Naive thymus-derived CD4-positive, alpha-beta T cell (primary cell): ENCODE measurements around the gene PPP1CA. TPM values are rescaled to one million over a fixed set of nuclear protein-coding genes. Genes with fewer than 3 reads are reported as not detected.

Source experiments
- ATAC-seq: fragments of 150-1000 bp; cut with Tn5 transposase; 2 replicates; pipeline ENCODE4 v1.10.0; 2021; ENCODE audit warnings: mild to moderate bottlenecking, moderate library complexity
- CTCF ChIA-PET: fragments of 350-600 bp; sonication (Branson Sonifier 250); formaldehyde crosslinking; loops from one replicate; lab custom pipeline; 2021; ENCODE audit warnings: antibody characterized with exemption; lab: Charles Lee
- POLR2A ChIA-PET: fragments of 350-600 bp; sonication (Branson Sonifier 250); formaldehyde crosslinking; loops from one replicate; lab custom pipeline; 2021; ENCODE audit warnings: antibody characterized with exemption, inconsistent platforms; lab: Charles Lee
- DNase-seq, 9 donors: peaks; one replicate each; pipeline versions ENCODE4 v3.0.0 to v3.0.0-alpha.2; 2020 to 2022; ENCODE audit warnings: mixed read lengths in 1 of 9
- H3K27ac ChIP-seq: one replicate; pipeline ENCODE4 v1.7.0; 2013; ENCODE audit warnings: mild to moderate bottlenecking, low read depth, low read length, moderate library complexity
- H3K27me3 ChIP-seq, 2 donors: one replicate each; pipeline ENCODE4 v1.7.0; 2013; ENCODE audit warnings: low read length in 2 of 2, mild to moderate bottlenecking in 2 of 2, moderate library complexity in 2 of 2; ENCODE audit not compliant: control insufficient read depth in 2 of 2, insufficient read depth in 2 of 2
- H3K36me3 ChIP-seq, 3 experiments: 1 replicate in 2 of 3; 2 replicates in 1 of 3; pipeline ENCODE4 v1.7.0; 2013; ENCODE audit warnings: low read length in 3 of 3, mild to moderate bottlenecking in 3 of 3, moderate library complexity in 1 of 3; ENCODE audit not compliant: insufficient read depth in 3 of 3, control insufficient read depth in 2 of 3
- H3K4me1 ChIP-seq, 2 donors: one replicate each; pipeline ENCODE4 v1.7.0; 2013; ENCODE audit warnings: low read length in 2 of 2, mild to moderate bottlenecking in 2 of 2, moderate library complexity in 1 of 2; ENCODE audit not compliant: control insufficient read depth in 2 of 2, insufficient read depth in 2 of 2
- H3K4me3 ChIP-seq: 2 replicates; pipeline ENCODE4 v1.7.0; 2013; ENCODE audit warnings: mild to moderate bottlenecking, low read length
- H3K9me3 ChIP-seq, 3 experiments: 1 replicate in 2 of 3; 2 replicates in 1 of 3; pipeline ENCODE4 v1.7.0; 2013; ENCODE audit warnings: low read length in 3 of 3; ENCODE audit not compliant: control insufficient read depth in 2 of 3
- H3K27ac Mint-ChIP-seq, 9 donors: one replicate each; pipeline ENCODE4 v1.8.0; 2020 to 2022; ENCODE audit warnings: mixed read lengths in 9 of 9, mild to moderate bottlenecking in 8 of 9, moderate library complexity in 5 of 9, inconsistent platforms in 2 of 9
- H3K27me3 Mint-ChIP-seq, 5 donors: one replicate each; pipeline ENCODE4 v1.8.0; 2021 to 2022; ENCODE audit warnings: mixed read lengths in 5 of 5, mild to moderate bottlenecking in 1 of 5
- H3K36me3 Mint-ChIP-seq, 5 donors: one replicate each; pipeline ENCODE4 v1.8.0; 2020 to 2022; ENCODE audit warnings: mixed read lengths in 5 of 5, mild to moderate bottlenecking in 3 of 5, inconsistent platforms in 1 of 5
- H3K4me1 Mint-ChIP-seq, 7 donors: one replicate each; pipeline ENCODE4 v1.8.0; 2020 to 2022; ENCODE audit warnings: mixed read lengths in 7 of 7, mild to moderate bottlenecking in 3 of 7, inconsistent platforms in 1 of 7
- H3K4me3 Mint-ChIP-seq, 10 donors: one replicate each; pipeline ENCODE4 v1.8.0; 2020 to 2022; ENCODE audit warnings: mild to moderate bottlenecking in 10 of 10, mixed read lengths in 10 of 10, moderate library complexity in 6 of 10, inconsistent platforms in 2 of 10
- H3K9me3 Mint-ChIP-seq, 11 donors: one replicate each; pipeline ENCODE4 v1.8.0; 2020 to 2022; ENCODE audit warnings: mixed read lengths in 11 of 11, mild to moderate bottlenecking in 4 of 11, inconsistent platforms in 1 of 11, moderate library complexity in 1 of 11
- intact Hi-C, 2 donors: fragments of 100-400 bp; cut with micrococcal nuclease; formaldehyde crosslinking; loops; one replicate each; pipeline ENCODE4 v1.15.1; 2023
- polyA plus RNA-seq, 2 donors: library from polyadenylated mRNA; unstranded; fragments of 300-500 nt; fragmentation: Illumina TruSeq; gene quantifications; one replicate each; pipeline ENCODE4 v1.2.3, GENCODE V29; 2021
- total RNA-seq, 6 experiments: library from RNA in 5 of 6; stranded (reverse) in 5 of 6; gene quantifications; 1 replicate in 5 of 6; 2 replicates in 1 of 6; pipeline ENCODE4 v1.2.3 and lab custom pipeline; 2021 to 2026

Gene PPP1CA
- total and polyA plus RNA-seq, 7 experiments from 2014 or later: 83.0 to 363 (median 150) TPM

- H3K4me3 ChIP-seq: peak within 1 kb of the TSS; percentile 96
- ATAC-seq (peak; percentile 93), DNase-seq (peak; percentile 91 to 97 (median 95))
- ChIA-PET CTCF (interaction anchor here (0.6 to 16.9 kb wide), 19 partner anchors 8 to 255 kb away, joined by 3 to 495 read pairs (median 4); partner anchors contain the start of genes AIP, CLCF1, PPP1CA and RAD9A), POLR2A (interaction anchor here (0.7 to 17.2 kb wide), 41 partner anchors 9 to 277 kb away, joined by 3 to 272 read pairs (median 5); partner anchors contain the start of genes AIP, ANKRD13D, CDK2AP2 and CLCF1)
- H3K27ac Mint-ChIP-seq: peak within 1 kb of the TSS; percentile 97 to 100 (median 99)
- no peaks in the 10 kb centered on the region for H3K9me3 ChIP-seq
- H3K27ac ChIP-seq: peak within 1 kb of the TSS; percentile 97
- peaks cover 30 to 45% of the 10 kb centered on the region in 2 donors for H3K4me1 ChIP-seq
- H3K9me3 Mint-ChIP-seq: peaks cover 0 to 4% (median 0%) of the 10 kb centered on the region in 11 donors
- H3K36me3 Mint-ChIP-seq: no peaks in the 10 kb centered on the region
- peaks cover 0 to 5% (median 0%) of the 10 kb centered on the region in 5 donors for H3K27me3 Mint-ChIP-seq
- intact Hi-C loops: loop anchor here (1.0 to 10.0 kb wide), 19 partner anchors 8 to 451 kb away; partner anchors contain the start of genes AIP (in 1 of the 2), ANKRD13D (in 1 of the 2), CDK2AP2 (in 1 of the 2) and CLCF1 (in 1 of the 2)
- peaks cover 31 to 64% (median 50%) of the 10 kb centered on the region in 7 donors for H3K4me1 Mint-ChIP-seq
- H3K27me3 ChIP-seq: no peaks in the 10 kb centered on the region
- H3K4me3 Mint-ChIP-seq: peak within 1 kb of the TSS; percentile 85 to 100 (median 97)
- peaks cover 0 to 3% (median 0%) of the 10 kb centered on the region in 3 experiments for H3K36me3 ChIP-seq
These were observed 48.2 kb downstream of the PPP1CA start, which contains the start of gene POLD4 for GRCh38 chr11:67353317-67354074. Gene POLD4, minus strand, starts transcription at chr11:67353546. Its CDS starts 147 bp downstream, at chr11:67353399.

GRCh38 chr11:67352546-67353316 lies 48.9 kb downstream of the PPP1CA start:
- Mint-ChIP-seq H3K4me3 (peak overlapping the region; percentile 85 to 100 (median 97)), H3K9me3 (peaks cover 0 to 4% (median 0%) of the 10 kb centered on the region in 11 donors), H3K4me1 (peaks cover 37 to 70% (median 57%) of the 10 kb centered on the region in 7 donors), H3K36me3 (no peaks in the 10 kb centered on the region), H3K27me3 (no peaks in the 10 kb centered on the region), H3K27ac (peak overlapping the region; percentile 97 to 100 (median 99))
- Histone ChIP-seq H3K36me3 (peaks cover 0 to 3% (median 0%) of the 10 kb centered on the region in 3 experiments), H3K4me1 (peaks cover 30 to 45% of the 10 kb centered on the region in 2 donors), H3K4me3 (peak overlapping the region; percentile 96), H3K27ac (peak overlapping the region; percentile 97), H3K27me3 (no peaks in the 10 kb centered on the region), H3K9me3 (no peaks in the 10 kb centered on the region)
- ATAC-seq (peak; percentile 60), DNase-seq (peak in 1 of 9 donors; percentile 94)
- ChIA-PET CTCF (interaction anchor here (0.6 to 16.9 kb wide), 18 partner anchors 8 to 225 kb away, joined by 3 to 495 read pairs (median 5); partner anchors contain the start of genes AIP, CLCF1 and PPP1CA), POLR2A (interaction anchor here (0.6 to 17.2 kb wide), 41 partner anchors 9 to 278 kb away, joined by 3 to 272 read pairs (median 5); partner anchors contain the start of genes AIP, ANKRD13D, CDK2AP2 and CLCF1)
- intact Hi-C loops: loop anchor here (1.0 to 10.0 kb wide), 19 partner anchors 7 to 452 kb away; partner anchors contain the start of genes AIP (in 1 of the 2), ANKRD13D (in 1 of the 2), CDK2AP2 (in 1 of the 2) and CLCF1 (in 1 of the 2)

GRCh38 chr11:67351275-67352005 lies 50.2 kb downstream of the PPP1CA start:
- DNase-seq (peak; percentile 51 to 70 (median 62)), ATAC-seq (peak; percentile 18)
- CTCF ChIA-PET: interaction anchor here (0.6 to 16.9 kb wide), 21 partner anchors 9 to 297 kb away, joined by 3 to 495 read pairs (median 4); partner anchors contain the start of genes AIP, CLCF1, PPP1CA and RAD9A
- Mint-ChIP-seq H3K4me3 (peak overlapping the region; percentile 61 to 97 (median 80)), H3K36me3 (no peaks in the 10 kb centered on the region), H3K9me3 (peaks cover 0 to 4% (median 0%) of the 10 kb centered on the region in 11 donors), H3K27me3 (no peaks in the 10 kb centered on the region), H3K4me1 (peaks cover 32 to 68% (median 54%) of the 10 kb centered on the region in 7 donors), H3K27ac (peak overlapping the region; percentile 66 to 99 (median 92))
- Histone ChIP-seq H3K36me3 (peaks cover 0 to 3% (median 0%) of the 10 kb centered on the region in 3 experiments), H3K27ac (peak overlapping the region; percentile 97), H3K4me1 (peaks cover 32 to 36% of the 10 kb centered on the region in 2 donors), H3K9me3 (no peaks in the 10 kb centered on the region), H3K27me3 (no peaks in the 10 kb centered on the region), H3K4me3 (peak overlapping the region; percentile 12)
- POLR2A ChIA-PET: interaction anchor here (0.5 to 17.2 kb wide), 15 partner anchors 11 to 1298 kb away, joined by 3 to 272 read pairs (median 9); partner anchors contain the start of genes CLCF1, PITPNM1, PPP1CA and RAD9A
- intact Hi-C loops: loop anchor here (1.0 to 10.0 kb wide), 6 partner anchors 31 to 453 kb away; partner anchors contain the start of genes ANKRD13D (in 1 of the 2), KDM2A (in 1 of the 2) and PC (in 1 of the 2)

- no peaks in the 10 kb centered on the region for H3K27me3 ChIP-seq
- Mint-ChIP-seq H3K36me3 (no peaks in the 10 kb centered on the region), H3K4me1 (peaks cover 42 to 78% (median 65%) of the 10 kb centered on the region in 7 donors), H3K9me3 (peaks cover 0 to 4% (median 0%) of the 10 kb centered on the region in 11 donors), H3K4me3 (no peak overlapping the region), H3K27me3 (no peaks in the 10 kb centered on the region), H3K27ac (peak overlapping the region in 8 of 9 donors; percentile 69 to 90 (median 79))
- peaks cover 0 to 3% (median 0%) of the 10 kb centered on the region in 3 experiments for H3K36me3 ChIP-seq
- peak overlapping the region; percentile 37 for H3K27ac ChIP-seq
- peaks cover 32 to 47% of the 10 kb centered on the region in 2 donors for H3K4me1 ChIP-seq
- CTCF ChIA-PET: interaction anchor here (1.0 to 16.9 kb wide), 2 partner anchors 29 to 31 kb away, joined by 4 to 495 read pairs; partner anchors contain the start of gene CLCF1
- no peak overlapping the region for H3K4me3 ChIP-seq
- no peaks in the 10 kb centered on the region for H3K9me3 ChIP-seq
- POLR2A ChIA-PET: interaction anchor here (1.1 to 17.2 kb wide), 6 partner anchors 18 to 87 kb away, joined by 3 to 272 read pairs (median 14); partner anchors contain the start of genes CLCF1 and PPP1CA
- DNase-seq: no peak
- ATAC-seq: no peak
- intact Hi-C loops: loop anchor here (5.0 to 10.0 kb wide), 2 partner anchors 63 to 455 kb away; partner anchors contain the start of gene ANKRD13D (in 1 of the 2)
These were observed 51.7 kb downstream of the PPP1CA start for GRCh38 chr11:67349928-67350465.

- intact Hi-C loops: no loop called here
- H3K27ac Mint-ChIP-seq: peak overlapping the region in 8 of 9 donors; percentile 69 to 90 (median 79)
- no peaks in the 10 kb centered on the region for H3K27me3 ChIP-seq
- ATAC-seq (no peak), DNase-seq (no peak)
- H3K36me3 Mint-ChIP-seq: no peaks in the 10 kb centered on the region
- peak overlapping the region; percentile 37 for H3K27ac ChIP-seq
- H3K9me3 ChIP-seq: no peaks in the 10 kb centered on the region
- H3K4me1 Mint-ChIP-seq: peaks cover 40 to 80% (median 70%) of the 10 kb centered on the region in 7 donors
- H3K4me1 ChIP-seq: peaks cover 29 to 52% of the 10 kb centered on the region in 2 donors
- POLR2A ChIA-PET: interaction anchor here (1.0 to 17.2 kb wide), 8 partner anchors 11 to 86 kb away, joined by 3 to 272 read pairs (median 4); partner anchors contain the start of genes CLCF1 and PPP1CA
- peaks cover 0 to 3% (median 0%) of the 10 kb centered on the region in 3 experiments for H3K36me3 ChIP-seq
- CTCF ChIA-PET: interaction anchor here (0.7 to 16.9 kb wide), 5 partner anchors 18 to 737 kb away, joined by 3 to 495 read pairs (median 4); partner anchors contain the start of gene CLCF1
- H3K27me3 Mint-ChIP-seq: no peaks in the 10 kb centered on the region
- H3K9me3 Mint-ChIP-seq: peaks cover 0 to 4% (median 0%) of the 10 kb centered on the region in 11 donors
- H3K4me3 ChIP-seq: no peak overlapping the region
- no peak overlapping the region for H3K4me3 Mint-ChIP-seq
These were observed 52.2 kb downstream of the PPP1CA start for GRCh38 chr11:67349457-67349856.
